ENCODE results near the gene NDUFAF7.
"Not testable (repeated sequence)": the region's sequence is repeated elsewhere in the genome, so short reads cannot be mapped to it uniquely, and the experiment has no call there.

Gene NDUFAF7

DNA sequence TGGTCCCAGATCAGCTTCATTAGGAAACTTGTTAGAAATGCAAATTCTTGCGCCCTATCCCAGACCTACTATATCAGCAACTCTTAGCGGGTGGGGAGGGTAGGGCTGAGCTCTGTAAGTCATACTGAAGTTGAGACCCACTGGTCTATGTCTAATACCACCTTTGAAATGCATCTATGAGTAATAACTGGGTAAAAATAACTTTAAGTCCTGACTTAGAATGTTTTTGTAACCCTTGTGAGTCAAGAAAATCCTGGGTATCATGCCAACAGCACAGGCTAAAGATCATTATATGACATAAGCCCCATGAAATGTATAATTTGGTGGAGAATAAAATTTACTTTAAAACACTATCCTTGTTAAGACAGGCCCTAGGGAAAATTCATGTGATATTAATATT, 51.7 kb downstream of the NDUFAF7 start:
- no peak for DNase-seq

DNA sequence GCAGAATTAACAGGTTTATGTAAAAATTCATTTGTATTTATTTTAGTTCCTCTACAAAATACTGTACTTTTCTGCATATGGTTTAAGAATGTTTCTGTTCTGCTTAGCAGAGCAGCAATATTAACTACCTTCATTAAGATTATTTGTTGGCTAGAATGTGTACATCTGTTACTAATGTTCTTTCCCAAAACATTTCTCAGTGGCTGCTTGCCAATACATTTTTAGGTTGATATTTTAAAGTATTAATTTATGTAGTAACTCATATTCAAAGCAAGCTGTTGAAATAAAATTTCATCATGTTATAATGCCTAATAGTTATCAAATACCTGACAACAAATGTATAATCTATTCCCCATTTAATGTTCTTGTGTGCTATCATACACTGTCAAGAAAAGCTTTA, 52.9 kb downstream of the NDUFAF7 start:
- DNase-seq = no peak

DNA sequence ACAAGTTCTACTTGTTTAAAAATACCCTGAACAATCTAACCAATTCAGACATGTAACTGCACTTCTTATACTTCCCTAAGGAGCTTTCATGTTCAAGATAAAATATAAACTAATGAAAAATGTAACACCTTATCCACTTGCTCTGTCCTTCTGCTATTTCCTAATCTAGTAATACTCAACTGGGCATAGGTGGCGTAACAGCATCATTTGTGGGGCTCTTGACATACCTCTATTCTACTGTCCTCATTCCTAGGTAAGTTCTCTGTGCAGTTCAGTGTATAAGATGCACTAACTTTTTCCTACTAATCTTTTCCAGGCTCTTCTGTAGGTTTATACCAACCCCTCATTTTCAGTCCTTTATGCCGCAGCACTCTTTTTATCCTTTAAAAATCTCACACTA, 56.5 kb downstream of the NDUFAF7 start:
- no peak for DNase-seq

DNA sequence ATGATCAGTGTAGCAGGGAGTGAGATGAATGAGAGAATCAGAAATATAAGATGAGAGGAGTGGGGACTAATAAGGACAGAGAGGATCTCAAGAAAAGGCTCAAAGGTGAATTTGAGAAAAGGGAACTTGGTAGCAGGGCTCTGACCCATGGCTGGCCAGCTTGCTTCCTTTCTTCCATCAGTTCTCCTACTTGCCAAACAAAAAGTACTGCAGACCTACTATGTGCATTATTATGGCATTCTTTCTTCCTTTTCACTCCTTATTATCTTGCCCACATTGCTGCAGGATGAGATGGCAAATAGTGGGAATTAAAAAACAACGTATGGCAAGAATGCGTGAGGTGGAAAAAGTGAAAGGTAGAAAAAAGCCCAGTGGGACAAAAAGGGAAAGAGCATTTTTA, 60.2 kb downstream of the NDUFAF7 start:
- DNase-seq = no peak

DNA sequence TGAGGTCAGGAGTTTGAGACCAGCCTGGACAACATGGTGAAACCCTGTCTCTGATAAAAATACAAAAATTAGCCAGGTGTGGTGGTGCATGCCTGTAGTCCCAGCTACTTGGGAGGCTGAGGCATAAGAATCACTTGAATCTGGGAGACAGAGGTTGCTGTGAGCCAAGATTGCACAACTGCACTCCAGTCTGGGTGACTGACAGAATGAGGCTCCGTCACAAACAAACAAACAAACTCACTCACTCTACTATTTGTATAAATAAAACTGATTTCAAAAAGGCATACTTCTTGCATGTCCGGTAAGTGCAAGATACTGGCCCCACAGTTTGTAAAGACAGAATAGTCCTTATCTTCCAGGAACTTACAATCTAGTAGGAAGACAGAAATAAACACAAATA, 63.4 kb downstream of the NDUFAF7 start:
- not testable (repeated sequence) for DNase-seq

DNA sequence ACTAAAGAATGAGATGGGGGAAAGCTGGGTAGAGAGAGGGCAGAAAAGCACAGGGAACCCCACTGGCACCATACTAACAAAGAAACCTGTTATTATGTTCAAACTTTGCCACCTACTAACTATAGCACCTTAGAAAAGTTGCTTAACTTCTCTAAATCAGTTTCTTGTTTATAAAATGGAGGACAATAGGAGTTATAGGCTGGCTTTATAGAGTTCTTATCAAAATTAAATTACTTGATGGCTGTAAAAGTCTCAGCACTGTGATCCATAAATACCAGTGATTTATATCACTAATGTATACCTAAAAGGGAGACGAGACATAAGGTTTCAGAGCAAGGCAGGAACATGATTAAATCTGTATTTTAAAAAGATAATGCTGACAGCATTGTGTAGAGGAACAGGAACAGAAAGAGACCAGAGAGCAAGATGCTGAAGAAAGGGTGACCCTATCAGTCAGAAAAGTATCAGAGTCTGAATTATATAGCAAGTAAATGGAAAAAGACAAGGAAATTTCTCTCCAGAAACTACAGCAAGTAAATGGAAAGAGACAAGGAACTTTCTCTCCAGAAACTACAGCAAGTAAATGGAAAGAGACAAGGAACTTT, 64.1 kb downstream of the NDUFAF7 start:
- no peak for DNase-seq

DNA sequence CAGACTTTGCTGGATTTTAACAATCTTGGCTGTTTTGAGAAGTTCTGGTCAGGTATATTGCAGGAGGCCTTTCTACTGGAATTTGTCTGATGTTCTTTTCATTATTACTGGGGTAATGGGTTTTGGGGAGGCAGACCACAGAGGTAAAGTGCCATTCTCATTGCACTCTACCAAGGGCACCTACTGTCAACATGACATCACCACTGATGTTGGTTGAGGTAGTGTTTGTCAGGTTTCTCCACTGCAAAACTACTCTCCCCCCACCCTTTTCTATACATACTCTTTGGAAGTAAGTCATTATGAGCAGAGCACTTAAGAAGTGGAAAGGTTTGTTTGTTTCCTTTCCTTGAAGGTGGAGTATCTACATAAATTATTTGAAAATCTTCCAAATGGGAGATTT, 66.2 kb downstream of the NDUFAF7 start:
- no peak for DNase-seq
